Measurements from ENCODE around the gene IRF1.

Gene IRF1

GRCh38 chr5:132479111-132479951 is 11.2 kb downstream of the IRF1 start:
- Mint-ChIP-seq H3K4me1 (peaks cover 26% of the 10 kb centered on the region), H3K27me3 (ENCODE audit: low read depth, poor library complexity) (peaks cover 3% of the 10 kb centered on the region), H3K36me3 (ENCODE audit: low read depth) (no peaks in the 10 kb centered on the region), H3K27ac (no peak overlapping the region), H3K9me3 (no peaks in the 10 kb centered on the region), H3K4me3 (no peak overlapping the region)
- no peak for DNase-seq
- no peak for TF ChIP-seq CTCF (IDR thresholded peaks at IDR 0.05)

GRCh38 chr5:132478366-132478871 is 12.2 kb downstream of the IRF1 start:
- no peak overlapping the region for H3K4me3 Mint-ChIP-seq
- no peaks in the 10 kb centered on the region for H3K9me3 Mint-ChIP-seq
- H3K27ac Mint-ChIP-seq, result no peak overlapping the region
- no peaks in the 10 kb centered on the region for H3K36me3 Mint-ChIP-seq (ENCODE audit: low read depth)
- peaks cover 3% of the 10 kb centered on the region for H3K27me3 Mint-ChIP-seq (ENCODE audit: low read depth, poor library complexity)
- peaks cover 26% of the 10 kb centered on the region for H3K4me1 Mint-ChIP-seq
- no peak for TF ChIP-seq CTCF (IDR thresholded peaks at IDR 0.05)
- DNase-seq, result no peak

GRCh38 chr5:132477784-132478365 is 12.7 kb downstream of the IRF1 start:
- no peak for TF ChIP-seq CTCF (IDR thresholded peaks at IDR 0.05)
- H3K27me3 Mint-ChIP-seq (ENCODE audit: low read depth, poor library complexity), result peaks cover 3% of the 10 kb centered on the region
- no peak overlapping the region for H3K4me3 Mint-ChIP-seq
- no peaks in the 10 kb centered on the region for H3K9me3 Mint-ChIP-seq
- peaks cover 26% of the 10 kb centered on the region for H3K4me1 Mint-ChIP-seq
- no peaks in the 10 kb centered on the region for H3K36me3 Mint-ChIP-seq (ENCODE audit: low read depth)
- DNase-seq, result no peak
- H3K27ac Mint-ChIP-seq, result no peak overlapping the region

- peaks cover 3% of the 10 kb centered on the region for H3K27me3 Mint-ChIP-seq (ENCODE audit: low read depth, poor library complexity)
- H3K4me3 Mint-ChIP-seq, result no peak overlapping the region
- no peaks in the 10 kb centered on the region for H3K9me3 Mint-ChIP-seq
- no peak overlapping the region for H3K27ac Mint-ChIP-seq
- H3K4me1 Mint-ChIP-seq, result peaks cover 26% of the 10 kb centered on the region
- no peak for TF ChIP-seq CTCF (IDR thresholded peaks at IDR 0.05)
- DNase-seq, result no peak
- no peaks in the 10 kb centered on the region for H3K36me3 Mint-ChIP-seq (ENCODE audit: low read depth)
These were observed 13.4 kb downstream of the IRF1 start for GRCh38 chr5:132476876-132477781.

- no peak for TF ChIP-seq CTCF (IDR thresholded peaks at IDR 0.05)
- no peak overlapping the region for H3K27ac Mint-ChIP-seq
- peaks cover 3% of the 10 kb centered on the region for H3K27me3 Mint-ChIP-seq (ENCODE audit: low read depth, poor library complexity)
- H3K4me3 Mint-ChIP-seq, result no peak overlapping the region
- peaks cover 22% of the 10 kb centered on the region for H3K4me1 Mint-ChIP-seq
- H3K9me3 Mint-ChIP-seq, result no peaks in the 10 kb centered on the region
- no peak for DNase-seq
- no peaks in the 10 kb centered on the region for H3K36me3 Mint-ChIP-seq (ENCODE audit: low read depth)
These were observed 14.3 kb downstream of the IRF1 start for GRCh38 chr5:132475987-132476875.
